ENCODE measurements around the gene CEACAM16. TPM values are rescaled to one million over a fixed set of nuclear protein-coding genes. Genes with fewer than 3 reads are reported as not detected.

Gene CEACAM16
- total and polyA plus RNA-seq, 9 of the 15 experiments (the other 6 are each of a cell fraction or from before 2014, with no cell fraction given), result not detected

GRCh38 chr19:44756089-44756562, 57.2 kb downstream of the CEACAM16 start:
- H3K9ac ChIP-seq (ENCODE audit: insufficient read depth in 1 of 2, low read depth in 2 of 2, low read length in 2 of 2), result no peak overlapping the region
- intact Hi-C loops (cut with micrococcal nuclease), result no loop called here

More at GRCh38 chr19:44756089-44756562, 57.2 kb downstream of the CEACAM16 start:
- no peaks in the 10 kb centered on the region for H3K27me3 ChIP-seq (ENCODE audit: control insufficient read depth in 2 of 2, insufficient read depth in 2 of 2, low read length in 2 of 2)
- no peaks in the 10 kb centered on the region for H3K79me2 ChIP-seq (ENCODE audit: control insufficient read depth, insufficient read depth, low read length)
- ChIA-PET CTCF (ENCODE audit: low intra/inter-chr PET ratio) (no interaction called here), POLR2A (no interaction called here)
- ATAC-seq, result no peak
- FAIRE-seq, result no peak
- H3K4me2 ChIP-seq (ENCODE audit: insufficient read depth, low read length), result no peak overlapping the region
- no peaks in the 10 kb centered on the region for H3K9me1 ChIP-seq (ENCODE audit: control insufficient read depth, insufficient read depth, low read length)
- in situ Hi-C loops (cut with MboI), result no loop called here
- DNase-seq (ENCODE audit: extremely low read depth in 1 of 4, low spot score in 3 of 4), result no peak
- TF ChIP-seq TBL1XR1 (IDR thresholded peaks at IDR 0.05; ENCODE audit: low read length in 2 of 2) (no peak), TARDBP (IDR thresholded peaks at IDR 0.05) (no peak), ZKSCAN8 (CRISPR knock-in tag; IDR thresholded peaks at IDR 0.05) (no peak), WHSC1 (IDR thresholded peaks at IDR 0.05; ENCODE audit: low read length) (no peak), PRDM10 (IDR thresholded peaks at IDR 0.05; ENCODE audit: partially characterized antibody) (no peak), NCOA4 (IDR thresholded peaks at IDR 0.05; ENCODE audit: partially characterized antibody) (no peak), ZNF146 (CRISPR knock-in tag; IDR thresholded peaks at IDR 0.05; ENCODE audit: unreplicated experiment) (no peak), CREB3L1 (IDR thresholded peaks at IDR 0.05; ENCODE audit: borderline replicate concordance, low read depth) (no peak), TFAM (CRISPR knock-in tag; conservative IDR thresholded peaks at IDR 0.05) (no peak), XRCC4 (IDR thresholded peaks at IDR 0.05; ENCODE audit: extremely low read depth, insufficient read depth, insufficient read length) (no peak), ZC3H11A (IDR thresholded peaks at IDR 0.05; ENCODE audit: low read depth, low read length) (no peak), TCF7L2 (IDR thresholded peaks at IDR 0.05; ENCODE audit: low read depth, low read length) (no peak)
- no peaks in the 10 kb centered on the region for H3K9me3 ChIP-seq (replicated peaks; ENCODE audit: control insufficient read depth, insufficient read depth, low read depth, low read length)
- H4K20me1 ChIP-seq (replicated peaks; ENCODE audit: control insufficient read depth, insufficient read depth, low read length), result no peaks in the 10 kb centered on the region
- no peak overlapping the region for H3K27ac ChIP-seq (ENCODE audit: extremely low read depth, low read depth, low read length)
- no peak overlapping the region for H2AFZ ChIP-seq (ENCODE audit: low read depth, low read length)
- H3K4me3 ChIP-seq, result no peak overlapping the region
- BruUV-seq (replicated peaks), result no TSS peak
- peaks cover 22 to 52% of the 10 kb centered on the region in 2 experiments for H3K4me1 ChIP-seq (replicated peaks in 1 of 2; ENCODE audit: control insufficient read depth in 2 of 2, insufficient read depth in 2 of 2, low read length in 2 of 2)
- H3K36me3 ChIP-seq (ENCODE audit: control insufficient read depth, insufficient read depth, low read length), result no peaks in the 10 kb centered on the region
- WGBS (ENCODE audit: insufficient coverage, low coverage, missing lambda C conversion rate), result 83% methylated on average over 3 of the region's 7 CpGs
